MV-4-11 (cell line): ENCODE results near the gene FGF18.

Experiments
- DNase-seq: peaks from one replicate; lab custom pipeline; 2025; lab: John Stamatoyannopoulos, UW

FGF18 gene

DNA sequence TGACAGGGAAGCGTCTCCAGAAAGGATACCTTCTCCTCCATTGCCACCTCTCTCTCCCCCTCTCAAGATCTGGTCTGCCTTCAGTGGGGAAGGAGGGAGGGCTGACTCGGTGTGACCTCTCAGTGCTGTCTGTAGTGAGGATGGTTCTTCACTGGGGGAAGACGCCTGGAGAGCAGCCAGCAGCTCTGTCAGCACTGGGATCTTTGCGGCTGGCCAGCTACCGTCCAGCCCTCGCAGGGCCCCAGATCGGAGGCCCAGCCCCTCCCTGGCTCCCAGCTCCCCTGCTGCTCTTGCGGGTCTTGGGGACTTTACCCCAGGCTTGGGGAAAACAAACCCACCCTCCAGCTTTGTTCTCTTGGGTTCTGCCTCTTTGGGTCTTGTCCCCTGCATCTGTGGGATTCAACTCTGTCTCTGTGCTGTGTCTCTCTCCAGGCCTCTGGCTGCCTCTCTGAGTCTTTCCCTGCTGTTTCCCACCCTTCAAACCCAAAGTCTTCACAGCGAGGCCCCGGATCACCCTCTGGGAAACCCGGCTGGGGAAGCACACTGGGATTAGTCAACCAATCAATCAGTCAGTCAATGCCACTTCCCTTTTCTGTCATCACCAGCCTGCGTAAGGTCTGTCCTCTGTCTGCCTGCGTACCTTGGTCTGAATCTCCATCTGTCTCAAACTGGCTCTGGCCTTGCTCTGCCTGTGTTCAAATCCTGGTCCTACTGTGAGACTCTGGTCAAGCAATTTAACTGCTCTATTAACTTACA, 23.0 kb downstream of the FGF18 start:
- DNase-seq: peak; percentile 29

DNA sequence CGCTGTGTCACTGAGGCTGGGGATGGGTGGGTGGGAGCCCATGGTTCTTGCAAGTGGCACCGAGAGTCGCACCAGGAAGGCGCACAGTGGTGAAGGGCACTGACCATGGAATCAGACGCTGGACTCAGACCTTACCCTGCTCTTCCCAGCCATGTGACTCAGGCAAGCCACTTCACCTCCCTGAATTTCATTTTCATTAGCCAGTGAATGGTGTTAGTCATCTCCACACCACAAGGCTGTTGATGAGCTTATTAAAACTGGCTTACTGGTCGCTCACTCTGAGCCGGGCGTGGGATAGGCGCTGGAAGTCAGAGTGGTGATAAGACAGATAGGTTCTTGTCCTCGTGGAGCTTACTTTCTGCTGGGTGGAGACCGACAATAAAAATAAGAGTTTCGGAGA, 25.1 kb downstream of the FGF18 start:
- DNase-seq: no peak

DNA sequence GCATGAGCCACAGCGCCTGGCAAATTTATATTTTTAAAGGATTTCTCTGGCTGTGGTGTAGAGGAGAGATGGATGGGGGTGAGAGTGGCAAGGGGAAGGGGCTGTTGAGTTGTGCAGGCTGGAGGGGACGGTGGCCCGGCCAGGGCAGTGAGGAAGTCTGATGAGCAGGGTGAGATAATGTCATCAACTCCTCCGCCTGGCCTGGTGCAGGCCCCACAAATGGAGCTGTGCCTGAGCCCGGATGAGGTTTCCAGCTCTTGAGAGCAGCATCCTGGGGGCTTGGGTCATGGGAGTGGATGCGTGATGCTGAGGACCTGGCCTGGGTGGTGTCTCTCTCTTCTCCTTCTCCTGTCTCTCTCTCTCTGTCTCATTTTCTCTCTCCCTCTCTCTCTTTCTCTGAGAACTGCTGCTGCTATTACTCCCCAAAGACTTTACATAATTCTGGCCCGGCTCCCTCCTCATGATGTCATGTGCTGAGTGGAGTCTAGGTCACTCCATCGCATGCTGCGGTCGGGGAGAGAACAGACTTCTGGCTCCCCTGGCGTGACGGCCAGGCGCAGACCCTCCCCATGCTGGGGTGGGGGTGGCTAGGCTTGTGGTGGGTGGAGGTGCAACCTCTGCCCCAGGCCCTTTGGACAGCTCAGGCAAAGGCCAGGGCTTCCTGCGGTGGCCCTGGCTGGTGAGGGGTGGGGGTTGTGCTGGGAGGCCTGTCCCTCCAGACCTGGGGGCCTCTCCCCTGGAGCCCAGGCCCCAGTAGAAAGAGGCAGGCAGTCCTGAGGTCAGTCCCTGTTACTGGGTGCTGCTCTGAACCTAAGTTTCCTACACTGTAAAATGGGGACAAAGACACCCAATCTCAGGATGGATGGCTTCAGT, 26.4 kb downstream of the FGF18 start:
- no peak for DNase-seq

- no peak for DNase-seq
These were observed 27.8 kb downstream of the FGF18 start for GRCh38 chr5:171447226-171447625.

- DNase-seq: no peak
These were observed 30.0 kb downstream of the FGF18 start for GRCh38 chr5:171449426-171449825.

DNA sequence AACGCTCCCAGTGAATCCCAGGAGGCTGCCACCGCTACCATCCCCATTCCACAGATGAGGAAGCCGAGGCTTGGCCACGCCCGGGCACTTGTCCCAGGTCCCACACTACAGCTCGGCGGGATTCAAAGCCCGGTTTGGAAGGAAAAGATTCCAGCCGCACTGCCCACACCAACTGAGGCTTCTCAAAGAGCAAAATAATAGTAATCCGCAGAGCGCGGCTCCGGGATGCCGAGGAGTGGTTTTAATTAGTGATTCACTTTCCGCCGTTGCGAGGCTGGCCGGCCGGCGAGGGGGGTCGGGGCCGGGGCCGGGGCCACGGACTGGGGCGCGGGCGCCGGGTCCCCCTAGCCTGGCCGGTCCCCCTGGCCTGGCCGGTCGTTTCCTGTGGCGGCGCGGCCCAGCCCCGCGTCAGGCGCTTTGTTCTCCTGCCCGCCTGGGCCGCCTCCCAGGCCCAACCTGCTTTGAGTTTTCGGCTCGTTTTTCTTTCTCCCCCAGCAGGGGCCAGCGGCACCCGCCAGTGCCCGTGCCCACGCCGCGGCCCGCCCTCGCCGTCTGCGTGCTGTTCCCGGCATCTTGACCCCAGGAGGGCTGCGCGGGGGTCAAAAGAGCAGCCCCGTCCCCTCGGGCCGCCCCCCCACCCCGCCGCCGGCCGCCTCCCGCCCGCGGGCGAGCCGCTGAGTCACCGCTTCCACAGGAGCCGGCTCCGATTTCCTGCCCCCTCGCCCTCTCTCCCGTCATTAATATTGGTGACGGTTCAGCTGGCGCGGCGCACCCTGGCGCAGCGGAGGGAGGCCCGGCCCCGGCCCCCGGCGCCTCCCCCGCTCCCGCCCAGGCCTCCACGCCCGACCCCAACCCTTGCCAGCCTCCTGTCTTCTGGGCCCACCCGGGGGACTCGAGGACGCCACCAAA, 31.2 kb downstream of the FGF18 start:
- no peak for DNase-seq

- DNase-seq: no peak
These were observed 32.0 kb downstream of the FGF18 start for GRCh38 chr5:171451421-171451820.

DNA sequence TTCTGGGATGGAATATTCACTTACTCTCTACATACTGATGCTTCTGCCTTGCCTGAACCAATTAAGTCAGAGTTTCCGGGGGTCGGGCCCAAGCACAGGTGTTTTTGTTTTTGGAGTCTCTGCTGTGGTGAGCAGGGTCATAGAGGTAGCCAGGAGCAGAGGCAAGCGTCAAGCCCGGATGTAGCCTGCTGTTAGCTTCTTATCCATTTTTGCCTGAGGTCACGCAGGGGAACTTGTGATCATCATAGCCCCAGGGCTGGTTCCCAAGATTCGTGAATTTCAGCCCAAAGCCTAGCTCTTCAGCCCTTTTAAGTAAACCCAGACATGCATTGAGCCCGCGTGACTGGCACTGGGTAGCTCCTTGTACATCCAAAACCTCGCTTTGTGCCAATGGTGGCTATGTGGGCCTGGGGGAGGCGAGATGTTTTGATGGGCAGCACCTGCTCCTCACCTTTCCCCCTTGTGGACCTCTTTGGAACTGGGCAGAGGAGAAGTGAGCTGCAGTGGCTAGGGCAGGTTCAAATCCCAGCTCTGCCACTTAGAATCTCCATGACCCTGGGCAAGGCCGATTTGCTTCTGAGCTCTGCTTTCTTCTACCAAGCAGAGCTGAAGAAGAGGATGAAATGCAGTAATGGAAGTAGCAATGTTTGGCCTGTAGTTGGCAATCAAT, 33.7 kb downstream of the FGF18 start:
- no peak for DNase-seq

GRCh38 chr5:171453988-171454387, 34.5 kb downstream of the FGF18 start:
- DNase-seq: no peak

DNA sequence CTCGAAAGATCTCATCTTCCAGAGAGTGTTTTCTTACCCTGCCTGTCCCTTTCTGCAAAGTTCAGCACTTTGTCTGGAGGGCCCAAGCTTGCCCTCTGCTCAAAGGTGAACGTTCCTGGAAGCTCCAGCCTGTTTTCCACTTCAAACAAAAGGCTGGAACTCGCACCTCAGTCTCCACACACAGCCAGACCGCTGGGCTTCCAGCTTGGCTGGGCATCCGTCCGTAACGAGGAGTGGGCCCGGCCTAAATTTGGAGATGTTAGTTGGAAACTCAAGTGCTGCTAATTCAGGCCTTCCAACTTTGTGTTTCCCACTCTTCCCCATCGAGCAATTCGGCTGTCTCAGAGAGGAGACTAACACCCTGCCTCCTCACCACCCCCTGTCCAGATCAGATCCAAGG, 35.1 kb downstream of the FGF18 start:
- DNase-seq: no peak

DNA sequence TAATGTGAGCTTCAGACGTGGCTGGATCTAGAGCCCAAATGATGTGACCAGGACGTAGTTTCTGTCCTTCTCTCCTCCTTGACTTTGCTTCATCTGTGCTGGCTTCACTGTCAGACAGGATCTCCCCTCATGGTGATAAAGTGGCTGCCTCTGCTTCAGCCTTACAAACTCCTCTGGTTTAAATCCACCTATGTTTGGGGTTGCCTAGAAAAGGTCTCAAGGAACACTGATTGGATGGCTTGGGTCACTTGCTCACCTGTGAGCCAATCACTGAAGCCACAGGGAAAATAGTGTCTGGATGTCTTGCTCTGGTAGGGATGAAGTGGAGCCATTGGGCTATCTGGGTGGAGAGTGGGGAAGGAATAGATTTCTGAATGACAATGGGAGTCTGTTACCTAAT, 36.1 kb downstream of the FGF18 start:
- no peak for DNase-seq

GRCh38 chr5:171457208-171457981, 37.9 kb downstream of the FGF18 start:
- no peak for DNase-seq

DNA sequence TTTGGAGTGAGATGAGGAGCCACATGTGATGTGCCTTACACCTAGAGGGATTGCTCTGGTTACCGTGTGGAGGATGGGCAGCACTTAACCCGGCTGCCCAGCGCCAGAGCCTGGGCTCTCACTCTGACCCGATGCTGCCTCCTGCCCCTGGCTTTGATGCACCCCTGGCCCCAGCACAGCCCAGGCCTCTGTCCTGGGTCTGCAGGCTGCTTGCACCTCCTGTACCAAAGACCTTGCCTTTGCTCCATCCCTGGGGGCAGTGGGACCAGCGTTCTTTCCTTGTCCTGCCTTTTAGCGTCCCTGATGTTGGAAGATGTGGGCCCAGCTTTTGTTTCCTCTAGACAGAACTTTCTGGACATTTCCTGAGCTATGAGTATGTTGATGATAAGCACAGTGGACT, 40.4 kb downstream of the FGF18 start:
- DNase-seq: no peak

GRCh38 chr5:171462136-171462927, 42.9 kb downstream of the FGF18 start:
- no peak for DNase-seq

- no peak for DNase-seq
These were observed 43.7 kb downstream of the FGF18 start for GRCh38 chr5:171462928-171463861.

DNA sequence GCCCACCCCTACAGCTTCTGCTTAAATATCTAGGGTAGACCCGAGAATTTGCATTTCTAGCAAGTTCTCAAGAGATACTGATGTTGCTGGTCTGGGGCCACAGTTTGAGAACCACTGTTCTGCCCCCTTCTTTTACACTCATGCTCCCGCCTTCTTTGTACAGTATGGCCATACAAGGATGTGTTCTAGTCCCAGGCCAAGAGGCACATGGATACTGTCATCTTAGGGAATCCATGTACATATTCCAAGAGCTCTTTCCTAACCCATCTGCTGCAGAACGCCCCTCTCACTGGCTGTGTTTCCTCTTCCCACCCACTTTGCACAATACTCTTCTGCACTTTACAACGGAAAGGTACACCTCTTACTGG, 44.4 kb downstream of the FGF18 start:
- no peak for DNase-seq

DNA sequence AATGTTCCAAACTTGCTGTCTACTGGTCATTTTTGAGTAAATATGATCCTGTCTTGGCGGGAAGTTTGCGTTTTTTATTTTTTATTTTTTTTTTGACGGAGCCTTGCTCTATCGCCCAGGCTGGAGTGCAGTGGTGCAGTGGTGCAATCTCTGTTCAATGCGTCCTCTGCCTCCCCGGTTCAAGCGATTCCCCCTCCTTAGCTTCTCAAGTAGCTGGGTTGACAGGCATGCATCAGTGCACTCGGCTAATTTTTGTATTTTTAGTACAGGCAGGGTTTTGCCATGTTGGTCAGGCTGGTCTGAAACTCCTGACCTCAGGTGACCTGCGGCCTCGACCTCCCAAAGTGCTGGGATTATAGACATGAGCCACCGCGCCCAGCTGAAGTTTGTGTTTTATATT, 45.4 kb downstream of the FGF18 start:
- no peak for DNase-seq

- DNase-seq: no peak
These were observed 47.7 kb downstream of the FGF18 start for GRCh38 chr5:171467107-171467506.

- DNase-seq: no peak
These were observed 49.9 kb downstream of the FGF18 start for GRCh38 chr5:171469326-171469725.
